GM21737 (cell line): ENCODE results near the gene TUBB.
"Not testable (repeated sequence)": the region's sequence is repeated elsewhere in the genome, so short reads cannot be mapped to it uniquely, and the experiment has no call there.

Source experiments
- ATAC-seq: cut with Tn5 transposase; IDR thresholded peaks from one replicate; pipeline ENCODE4 v1.9.1; 2021; ENCODE audit warnings: mild to moderate bottlenecking, moderate library complexity; ENCODE audit not compliant: unreplicated experiment

TUBB gene

GRCh38 chr6:30717845-30718720, 2.1 kb upstream of the TUBB start:
- ATAC-seq = not testable (repeated sequence)

- no peak for ATAC-seq
Observed at GRCh38 chr6:30719356-30719755, 796 bp upstream of the TUBB start.

GRCh38 chr6:30720738-30721197, 616 bp downstream of the TUBB start:
- no peak for ATAC-seq

- peak; percentile 32 for ATAC-seq
Observed at GRCh38 chr6:30721198-30722024, 1.3 kb downstream of the TUBB start.

GRCh38 chr6:30722025-30722279, 1.8 kb downstream of the TUBB start:
- ATAC-seq = not testable (repeated sequence)

- no peak for ATAC-seq
Observed at GRCh38 chr6:30722280-30723112, 2.3 kb downstream of the TUBB start.

- ATAC-seq = not testable (repeated sequence)
Observed at GRCh38 chr6:30723159-30723842, 3.1 kb downstream of the TUBB start.

- ATAC-seq = not testable (repeated sequence)
Observed at GRCh38 chr6:30723843-30724741, 3.9 kb downstream of the TUBB start.

GRCh38 chr6:30724906-30725667, 4.9 kb downstream of the TUBB start:
- ATAC-seq = no peak

- ATAC-seq = no peak
Observed at GRCh38 chr6:30725713-30726505, 5.8 kb downstream of the TUBB start.

GRCh38 chr6:30726506-30727413, 6.6 kb downstream of the TUBB start:
- no peak for ATAC-seq

GRCh38 chr6:30727920-30728553, 7.9 kb downstream of the TUBB start:
- ATAC-seq = no peak

- ATAC-seq = peak; percentile 42
Observed at GRCh38 chr6:30730601-30731435, 10.7 kb downstream of the TUBB start.

GRCh38 chr6:30732237-30732943, 12.2 kb downstream of the TUBB start:
- ATAC-seq = no peak
